K562 treated with DMSO at 1 percent for 24 hours (cell line): ENCODE data around the gene ALDOC. TPM values are rescaled to one million over a fixed set of nuclear protein-coding genes. Genes with fewer than 3 reads are reported as not detected.

Source experiments
- total RNA-seq: library from RNA; unstranded; fragments of 300-600 nt; gene quantifications from 2 replicates; pipeline ENCODE4 v1.2.3, GENCODE V29; 2022; ENCODE audit warnings: low read depth; ENCODE audit not compliant: insufficient read depth

ALDOC gene
- 74.9 and 81.6 TPM in 2 replicates for total RNA-seq

DNA sequence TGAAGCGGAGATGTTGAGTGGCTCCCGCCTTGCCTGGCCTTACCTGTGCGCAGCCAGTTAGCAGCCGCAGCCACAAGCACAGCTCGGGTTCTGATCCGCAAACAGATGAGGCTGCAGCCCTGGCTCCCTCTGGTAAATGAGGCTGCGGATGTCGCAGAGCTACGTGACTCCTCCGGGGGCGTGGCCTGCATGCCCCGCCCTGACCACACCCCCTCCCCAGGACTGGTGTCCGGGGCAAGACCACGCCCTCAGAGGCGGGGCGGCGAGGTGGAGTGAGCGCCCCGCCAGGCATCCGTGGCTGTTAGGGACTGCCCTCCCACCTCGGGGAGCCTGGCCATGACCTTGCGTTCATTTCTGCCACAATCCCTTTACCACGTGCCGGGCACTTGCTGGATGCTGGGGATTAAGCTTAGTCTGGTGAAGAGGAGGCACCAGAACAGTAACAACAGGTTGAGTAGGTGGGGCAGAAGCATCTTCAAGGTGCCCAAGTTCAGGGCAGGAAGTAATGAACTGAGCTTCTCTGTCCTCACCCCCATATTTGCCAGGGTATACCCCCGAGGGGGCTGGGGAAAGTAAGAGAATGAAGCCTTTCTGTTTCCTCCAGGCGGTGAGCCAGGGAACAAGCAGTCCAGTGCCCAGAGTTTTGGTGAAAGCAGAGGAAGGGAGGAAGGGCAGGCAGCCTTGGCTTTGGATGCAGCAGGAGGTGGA is at the start of gene ALDOC:
Gene ALDOC (minus strand): TSS at position 138 of the 708 bp plus-strand sequence. CDS start 1,363 bp downstream, outside the sequence.

DNA sequence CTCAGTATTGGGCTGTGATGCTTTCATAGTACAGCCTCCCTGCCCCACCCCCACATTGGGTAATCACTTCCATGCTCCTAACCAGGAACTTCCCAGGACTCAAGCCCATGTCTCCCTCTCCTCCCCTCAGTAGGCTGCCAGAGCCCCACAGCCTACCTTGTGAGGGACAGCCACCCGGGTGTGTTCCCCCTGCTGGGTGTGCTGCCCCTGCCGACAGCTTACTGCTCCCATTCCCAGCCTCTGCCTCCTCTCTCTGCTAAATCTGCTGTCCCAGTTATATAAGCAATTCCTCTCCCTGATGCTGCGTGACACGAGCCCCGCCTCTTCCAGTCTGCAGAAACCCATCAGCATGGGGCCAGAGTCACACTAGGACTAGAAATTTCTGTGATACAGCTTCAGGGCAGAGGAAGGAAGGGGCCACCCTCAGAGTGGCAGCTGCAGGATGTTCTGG is 37.3 kb upstream of the ALDOC start, which contains the start of gene RSKR:
Gene RSKR (minus strand): TSS at position 255 of the 451 bp plus-strand sequence. CDS start 24 bp downstream, at position 231.

DNA sequence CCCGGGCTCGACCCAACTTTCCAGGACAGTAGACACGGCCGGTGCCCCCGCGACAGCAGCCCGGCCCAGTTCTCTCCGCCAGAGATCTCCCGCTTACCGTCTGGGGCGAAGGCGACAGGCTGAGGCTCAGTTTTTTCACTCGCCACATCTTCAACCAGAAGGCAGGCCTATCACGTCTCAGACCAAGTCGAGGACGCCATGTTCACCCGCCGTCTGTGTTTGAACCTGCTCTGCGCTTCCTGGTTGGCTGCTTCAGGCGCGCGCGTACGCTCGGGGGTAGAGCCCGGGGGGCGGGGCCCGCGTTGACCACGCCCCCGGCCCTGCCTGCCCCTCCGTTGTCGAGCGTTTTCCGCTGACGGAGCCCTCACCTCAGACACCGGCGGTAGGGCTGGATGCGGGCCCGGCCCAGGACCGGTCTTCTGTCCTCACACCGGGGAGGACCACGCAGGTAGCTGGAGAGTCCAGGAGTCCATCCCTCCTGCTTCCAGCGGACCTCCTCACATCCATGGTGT is 22.2 kb upstream of the ALDOC start, which contains the start of gene SPAG5:
Gene SPAG5 (minus strand): TSS at position 227 of the 512 bp plus-strand sequence. CDS start 79 bp downstream, at position 148.

DNA sequence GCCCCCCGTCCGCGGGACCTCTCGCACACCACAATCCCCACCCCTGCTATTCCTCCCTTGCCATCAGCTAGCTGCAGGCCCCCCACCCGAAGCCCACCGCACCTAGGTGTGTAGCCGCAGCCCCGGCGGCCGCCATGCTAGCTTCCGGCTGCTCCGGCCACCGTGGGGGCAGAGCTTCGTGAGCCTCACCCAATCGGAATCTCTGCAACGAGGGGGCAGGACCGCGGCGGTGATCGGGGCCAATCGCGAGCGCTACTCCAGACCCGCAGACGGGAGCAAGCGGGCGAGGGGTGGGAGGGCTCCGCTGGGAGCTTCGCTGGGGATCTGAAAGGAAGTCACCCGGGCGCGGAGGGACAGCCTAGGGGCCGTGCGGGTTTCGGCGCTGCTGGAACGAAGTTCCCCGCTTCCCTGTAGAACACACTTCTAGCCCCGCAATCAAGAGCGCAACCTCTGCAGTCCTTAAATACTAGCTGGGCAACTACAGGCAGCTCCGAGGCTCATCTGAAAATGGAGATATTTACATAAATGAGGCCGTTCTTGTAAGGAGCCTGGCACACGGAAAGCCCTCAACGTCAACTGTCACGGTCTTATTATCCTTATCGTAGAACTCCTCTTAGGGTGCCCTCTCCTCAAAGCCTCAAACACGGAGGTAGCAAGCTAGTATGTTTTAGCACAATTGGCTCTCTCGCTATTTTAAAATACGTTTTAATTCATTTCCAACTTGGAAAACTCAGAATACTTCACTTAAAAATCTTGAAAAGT is 5.2 kb downstream of the ALDOC start, which contains the start of gene PIGS:
Gene PIGS (minus strand): TSS at position 164 of the 762 bp plus-strand sequence. CDS start 28 bp downstream, at position 136.

DNA sequence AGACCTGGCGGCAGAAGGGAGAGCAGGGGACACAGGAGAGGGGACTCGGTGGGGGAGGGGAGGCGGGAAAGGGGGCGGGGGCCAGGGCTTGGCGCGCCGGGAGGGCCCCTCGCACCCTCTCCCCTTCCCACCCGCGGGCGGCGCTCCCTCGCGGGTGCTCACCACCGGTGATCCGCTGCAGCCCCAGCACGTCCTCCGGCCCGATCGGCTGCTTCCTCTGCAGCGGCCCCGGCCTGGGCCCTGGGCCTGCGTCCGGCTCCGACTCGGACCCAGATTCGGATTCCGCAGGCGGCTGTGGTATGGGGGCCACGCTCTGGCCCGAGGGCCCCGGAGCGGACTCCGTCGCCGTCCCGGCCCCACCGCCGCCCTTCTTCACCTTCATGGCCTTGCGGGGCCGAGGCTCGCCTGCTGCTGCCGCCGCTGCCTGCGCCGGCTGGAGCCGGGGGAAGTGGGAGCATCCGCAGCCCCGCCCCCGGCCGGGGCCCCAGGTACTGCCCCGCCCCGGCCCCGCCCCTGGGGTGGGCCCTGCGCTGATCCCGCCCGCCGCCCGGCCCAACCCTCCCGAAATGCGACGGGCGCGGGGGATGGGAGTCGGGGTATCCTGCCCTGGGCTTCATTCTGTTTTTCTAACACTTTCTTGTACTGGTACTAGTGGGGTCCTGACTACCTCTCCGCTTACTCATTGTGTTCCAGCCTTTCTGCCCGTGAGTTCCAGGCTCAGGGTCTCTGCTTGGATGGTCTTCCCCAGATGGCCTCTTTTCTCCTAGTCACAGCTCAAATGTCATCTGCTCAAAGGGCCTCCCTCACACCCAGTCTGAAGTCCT is 24.3 kb downstream of the ALDOC start, which contains the start of gene UNC119:
Gene UNC119 (minus strand): TSS at position 449 of the 824 bp plus-strand sequence. CDS start 67 bp downstream, at position 382.

Other genes with a start within 250 kb of the ALDOC start
- 39.5 and 43.3 TPM in 2 replicates for gene IFT20, start 241.4 kb downstream of the ALDOC start, total RNA-seq
- 20.1 and 20.4 TPM in 2 replicates for gene TNFAIP1, start 241.1 kb downstream of the ALDOC start, total RNA-seq
- gene POLDIP2, start 219.4 kb downstream of the ALDOC start, total RNA-seq = 91.1 and 93.0 TPM in 2 replicates
- not detected in 2 replicates for gene SEBOX, start 211.7 kb downstream of the ALDOC start, total RNA-seq
- 0.49 and 1.5 TPM in 2 replicates for gene VTN, start 206.6 kb downstream of the ALDOC start, total RNA-seq
- gene SARM1, start 205.2 kb downstream of the ALDOC start, total RNA-seq = 0.57 and 0.87 TPM in 2 replicates
- gene SLC46A1, start 170.7 kb downstream of the ALDOC start, total RNA-seq = 4.1 and 4.9 TPM in 2 replicates
- gene SLC13A2, start 103.3 kb downstream of the ALDOC start, total RNA-seq = not detected in 2 replicates
- gene FOXN1, start 70.5 kb downstream of the ALDOC start, total RNA-seq = not detected in 2 replicates
- gene UNC119, start 24.3 kb downstream of the ALDOC start, total RNA-seq = 47.2 TPM in 2 replicates
- 110 and 111 TPM in 2 replicates for gene PIGS, start 5.4 kb downstream of the ALDOC start, total RNA-seq
- 133 and 134 TPM in 2 replicates for gene SPAG5, start 22.1 kb upstream of the ALDOC start, total RNA-seq
- 12.5 and 13.3 TPM in 2 replicates for gene RSKR, start 37.3 kb upstream of the ALDOC start, total RNA-seq
- 74.6 and 78.3 TPM in 2 replicates for gene BLTP2, start 68.3 kb upstream of the ALDOC start, total RNA-seq
- 69.7 and 76.5 TPM in 2 replicates for gene SDF2, start 85.0 kb upstream of the ALDOC start, total RNA-seq
- 70.0 and 74.8 TPM in 2 replicates for gene SUPT6H, start 85.3 kb upstream of the ALDOC start, total RNA-seq
- 4.4 and 6.8 TPM in 2 replicates for gene PROCA1, start 135.0 kb upstream of the ALDOC start, total RNA-seq
- 0.23 TPM in 1 of 2 replicates, not detected in the other for gene RAB34, start 141.0 kb upstream of the ALDOC start, total RNA-seq
- gene RPL23A, start 143.1 kb upstream of the ALDOC start, total RNA-seq = 2,462 and 2,542 TPM in 2 replicates
- gene TLCD1, start 149.3 kb upstream of the ALDOC start, total RNA-seq = 7.1 and 8.9 TPM in 2 replicates
- 5.1 and 5.4 TPM in 2 replicates for gene NEK8, start 151.9 kb upstream of the ALDOC start, total RNA-seq
- gene TRAF4, start 167.1 kb upstream of the ALDOC start, total RNA-seq = 127 and 142 TPM in 2 replicates